ENCODE data around the gene NAPB. TPM values are rescaled to one million over a fixed set of nuclear protein-coding genes. Genes with fewer than 3 reads are reported as not detected.

NAPB gene
- polyA plus RNA-seq, 4 donors: 15.0 to 22.3 (median 18.7) TPM

- DNase-seq (ENCODE audit: low read depth in 4 of 4, low spot score in 3 of 4): no peak
These were observed 17.4 kb upstream of the NAPB start for GRCh38 chr20:23438661-23439060.

GRCh38 chr20:23437126-23437899, 16.0 kb upstream of the NAPB start:
- no peak for DNase-seq (ENCODE audit: low read depth in 4 of 4, low spot score in 3 of 4)

GRCh38 chr20:23436681-23437080, 15.4 kb upstream of the NAPB start:
- no peak for DNase-seq (ENCODE audit: low read depth in 4 of 4, low spot score in 3 of 4)

DNA sequence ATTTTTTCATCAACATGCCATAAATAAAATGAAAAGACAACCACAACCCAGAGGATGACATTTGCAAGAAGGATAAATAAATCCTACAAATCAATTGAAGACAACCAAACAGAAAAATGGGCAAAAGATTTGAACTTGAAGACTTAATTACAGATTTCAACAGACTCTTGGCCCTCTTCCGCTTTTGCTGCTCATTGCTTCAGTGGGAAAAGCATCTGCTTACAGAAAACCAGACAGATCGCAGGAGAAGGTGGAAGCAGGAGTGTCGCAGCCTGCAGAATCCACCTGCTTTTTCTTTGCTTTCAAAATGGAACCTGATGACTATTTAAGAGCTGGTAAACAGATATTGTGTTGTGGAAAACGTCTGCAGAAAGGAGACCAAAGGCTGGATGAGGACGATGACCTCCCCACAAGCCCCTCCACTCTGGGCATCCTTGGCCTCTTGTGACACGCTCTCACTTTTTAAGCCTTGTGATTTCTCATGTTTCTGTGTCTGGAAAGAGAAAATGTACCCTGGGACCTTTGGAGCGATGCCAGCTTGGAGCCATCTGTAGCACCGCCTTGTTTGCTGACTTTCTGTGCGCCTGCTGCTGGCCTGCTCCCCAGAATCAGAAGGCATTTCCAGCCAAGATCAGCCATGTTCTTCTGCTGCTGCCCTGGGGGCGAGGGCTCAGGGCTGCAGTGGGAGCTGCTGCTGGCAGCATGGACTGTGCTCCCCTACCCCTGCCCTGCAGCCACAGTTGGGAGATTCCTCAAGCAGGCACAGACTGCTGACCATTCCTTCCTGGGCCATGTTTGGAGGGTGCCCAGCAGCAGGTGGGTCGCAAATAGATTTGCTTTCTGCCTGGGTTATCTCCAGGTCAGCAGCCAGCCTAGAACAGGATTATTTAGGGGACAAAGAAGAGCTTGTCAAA, 14.6 kb upstream of the NAPB start:
- DNase-seq (ENCODE audit: low read depth in 4 of 4, low spot score in 3 of 4): no peak

GRCh38 chr20:23434521-23435313, 13.4 kb upstream of the NAPB start:
- DNase-seq (ENCODE audit: low read depth in 4 of 4, low spot score in 3 of 4): no peak

GRCh38 chr20:23433628-23434027, 12.3 kb upstream of the NAPB start:
- DNase-seq (ENCODE audit: low read depth in 4 of 4, low spot score in 3 of 4): no peak

- no peak for DNase-seq (ENCODE audit: low read depth in 4 of 4, low spot score in 3 of 4)
These were observed 3.8 kb upstream of the NAPB start for GRCh38 chr20:23425129-23425528.

DNA sequence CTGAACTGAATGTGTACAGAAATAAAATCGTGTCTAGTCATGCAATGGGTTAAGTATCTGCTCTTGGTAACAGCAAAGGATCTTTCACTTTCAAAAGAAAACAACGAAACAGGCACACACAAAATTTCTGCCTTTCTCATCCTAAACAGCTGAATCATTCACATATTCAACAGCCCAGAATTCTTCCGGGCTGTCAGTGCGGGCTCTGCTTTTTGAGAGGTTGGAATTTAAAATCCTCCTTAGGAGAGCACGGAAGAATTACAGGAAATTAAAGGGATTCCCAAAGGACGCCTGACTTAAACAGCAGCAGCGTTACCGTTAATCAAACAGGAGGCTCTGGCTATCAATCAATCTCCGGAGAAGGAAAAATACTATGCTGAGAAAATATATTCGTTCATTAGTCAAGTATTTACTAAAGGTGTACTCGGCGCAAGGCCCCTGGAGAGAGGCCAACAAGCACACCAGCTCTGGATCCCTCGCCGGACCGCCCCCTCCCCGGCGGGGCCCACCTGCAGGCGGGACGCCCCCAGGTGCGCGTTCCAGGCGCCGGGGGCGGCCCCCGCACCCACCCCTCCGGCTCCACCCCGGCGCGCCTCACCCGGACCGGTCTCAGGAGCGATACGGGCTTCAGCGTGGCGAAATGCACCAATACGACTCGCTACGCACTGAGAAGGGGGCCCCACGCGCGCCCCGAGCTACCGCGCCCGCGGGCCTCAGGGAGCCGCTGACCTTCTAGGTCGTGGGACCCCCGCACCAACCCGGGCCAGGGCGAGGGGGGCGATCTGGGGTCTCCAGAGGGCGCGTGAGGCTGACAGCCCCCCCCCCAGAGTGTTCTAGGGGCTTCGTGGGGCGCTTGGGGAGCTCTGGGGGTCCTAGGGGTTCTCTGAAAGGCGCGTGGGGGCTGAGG, 1.0 kb downstream of the NAPB start:
- no peak for DNase-seq (ENCODE audit: low read depth in 4 of 4, low spot score in 3 of 4)

DNA sequence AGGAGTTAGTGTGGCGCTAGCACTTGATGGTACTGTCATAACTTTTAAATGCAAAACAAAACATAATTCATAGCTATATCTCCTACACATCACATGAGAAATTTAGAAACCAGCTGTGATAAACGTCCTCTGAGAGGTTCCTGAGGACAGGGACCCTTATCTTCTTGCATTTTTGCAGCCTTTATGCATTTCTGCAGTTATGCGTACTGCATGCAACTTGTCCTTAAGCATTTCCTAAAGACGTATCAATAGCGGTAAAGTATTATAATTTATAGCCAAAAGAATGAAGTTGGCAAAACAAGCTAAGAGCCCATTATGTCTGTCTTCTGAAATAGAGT, 1.7 kb downstream of the NAPB start:
- no peak for DNase-seq (ENCODE audit: low read depth in 4 of 4, low spot score in 3 of 4)

DNA sequence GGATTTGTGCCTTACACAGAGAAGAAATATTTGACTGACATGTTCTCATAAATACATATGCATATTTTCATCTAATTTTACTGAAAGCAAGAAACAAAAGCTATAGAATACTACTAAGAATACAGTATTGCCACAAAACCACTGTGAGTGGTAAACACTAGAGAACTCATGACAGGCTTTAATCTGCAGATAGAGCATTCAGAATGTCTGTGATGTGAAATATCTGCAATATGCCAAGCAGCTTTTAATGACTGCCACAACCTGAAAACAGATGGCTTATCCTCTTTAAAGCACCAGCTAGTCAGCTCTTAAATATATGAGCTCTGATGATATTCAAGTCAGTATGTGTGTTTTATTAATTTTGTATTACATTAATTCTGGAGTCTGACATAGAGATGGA, 3.4 kb downstream of the NAPB start:
- DNase-seq (ENCODE audit: low read depth in 4 of 4, low spot score in 3 of 4): no peak

GRCh38 chr20:23415959-23416583, 5.2 kb downstream of the NAPB start:
- no peak for DNase-seq (ENCODE audit: low read depth in 4 of 4, low spot score in 3 of 4)

DNA sequence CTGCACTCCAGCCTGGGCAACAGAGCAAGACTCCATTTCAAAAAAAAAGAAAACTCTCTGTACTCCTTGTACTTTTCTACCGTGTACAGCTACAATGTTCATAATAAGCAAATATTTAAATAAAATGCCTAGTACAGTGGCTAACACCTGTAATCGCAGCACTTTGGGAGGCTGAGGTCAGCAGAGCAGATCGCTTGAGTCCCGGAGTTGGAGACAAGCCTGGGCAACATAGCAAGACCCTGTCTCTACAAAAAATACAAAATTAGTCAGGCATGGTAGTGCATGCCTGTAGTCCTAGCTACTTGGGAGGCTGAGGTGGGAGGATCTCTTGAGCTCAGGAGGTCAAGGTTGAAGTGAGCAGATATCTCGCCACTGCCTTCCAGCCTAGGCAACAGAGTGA, 5.7 kb downstream of the NAPB start:
- no peak for DNase-seq (ENCODE audit: low read depth in 4 of 4, low spot score in 3 of 4)

DNA sequence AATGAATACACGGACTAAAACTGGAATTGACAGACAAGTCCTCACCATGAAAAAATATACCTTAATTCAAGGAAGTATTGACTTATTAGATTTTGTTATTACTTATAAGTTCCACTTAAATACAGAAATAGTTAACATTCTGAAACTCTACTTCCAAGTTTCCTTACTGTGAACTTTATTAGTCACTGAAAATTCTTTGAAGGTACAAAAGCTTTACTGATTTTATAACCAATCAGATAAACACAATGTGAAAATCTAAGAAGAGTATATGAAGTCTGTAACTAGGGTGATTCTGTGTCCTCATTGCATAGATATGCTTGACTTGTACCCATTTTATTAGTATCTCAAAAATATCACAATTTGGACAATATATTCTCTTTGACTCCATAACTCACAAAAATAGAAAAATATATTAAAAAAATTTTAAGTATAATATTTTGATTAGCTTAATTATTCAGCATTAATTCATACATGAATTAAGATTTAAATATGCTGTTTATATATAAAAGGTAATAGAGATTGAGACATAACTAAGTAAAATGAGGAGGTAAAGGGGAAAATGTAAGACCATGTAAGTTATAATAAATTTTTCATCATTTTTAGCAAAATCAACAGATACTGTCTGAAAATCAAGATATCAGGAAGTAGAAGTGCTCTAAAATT, 6.6 kb downstream of the NAPB start:
- no peak for DNase-seq (ENCODE audit: low read depth in 4 of 4, low spot score in 3 of 4)

DNA sequence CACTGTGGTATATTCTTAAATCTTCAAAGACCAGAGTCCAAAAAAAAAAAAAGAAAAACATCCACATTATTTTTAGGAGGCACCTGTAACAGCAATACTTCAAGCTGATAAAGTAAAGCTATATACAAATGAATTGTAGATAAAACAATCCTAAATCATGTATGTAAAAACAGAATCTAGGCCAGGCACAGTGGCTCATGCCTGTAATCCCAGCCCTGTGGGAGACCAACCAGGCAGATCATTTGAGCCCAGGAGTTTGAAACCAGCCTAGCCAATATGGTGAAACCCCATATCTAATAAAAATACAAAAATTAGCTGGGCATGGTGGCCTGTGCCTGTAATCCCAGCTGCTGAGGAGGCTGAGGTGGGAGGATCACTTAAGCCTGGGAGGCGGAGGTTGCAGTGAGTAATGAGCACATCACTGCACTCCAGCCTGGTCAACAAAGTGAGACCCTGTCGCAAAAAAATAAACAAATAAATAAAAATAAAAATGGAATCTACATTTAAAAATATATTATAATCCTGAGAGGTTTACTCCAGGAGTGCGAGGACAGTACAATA, 7.3 kb downstream of the NAPB start:
- DNase-seq (ENCODE audit: low read depth in 4 of 4, low spot score in 3 of 4): no peak

GRCh38 chr20:23412026-23412425, 9.3 kb downstream of the NAPB start:
- no peak for DNase-seq (ENCODE audit: low read depth in 4 of 4, low spot score in 3 of 4)

DNA sequence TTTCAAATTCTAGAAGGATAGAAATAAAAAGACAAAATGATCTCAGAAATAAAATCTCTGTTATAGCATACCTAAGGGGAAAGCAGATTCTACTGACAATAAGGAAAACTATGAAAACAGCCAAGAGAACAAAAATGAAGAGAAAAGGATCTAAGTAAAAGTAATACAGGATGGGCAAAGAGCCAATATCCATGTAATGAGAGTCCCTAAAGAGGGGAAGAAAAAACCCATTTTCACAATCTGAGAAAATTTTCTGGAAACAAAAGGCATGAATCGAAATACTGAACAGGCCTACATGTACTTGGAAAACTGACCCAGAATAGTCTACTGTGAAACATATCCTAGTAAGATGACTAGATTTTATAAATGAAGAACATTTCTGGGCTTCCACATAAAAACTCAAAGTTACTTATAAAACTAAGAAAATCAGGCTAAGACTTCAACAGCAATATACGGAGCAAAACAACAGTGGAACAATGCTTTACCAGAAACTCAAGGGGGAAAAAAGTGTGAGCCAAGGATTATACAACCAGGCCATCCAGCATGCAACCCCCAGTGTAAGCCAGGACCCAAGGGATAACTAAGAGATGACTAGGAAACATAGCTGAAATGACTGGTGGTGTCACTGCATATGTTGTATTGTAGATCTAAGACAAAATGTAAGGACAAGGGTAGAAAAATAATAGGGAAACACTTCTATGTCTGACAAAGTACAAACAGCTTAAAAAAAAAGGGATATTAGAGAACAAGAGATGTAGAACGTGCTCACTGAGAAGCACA, 10.2 kb downstream of the NAPB start:
- DNase-seq (ENCODE audit: low read depth in 4 of 4, low spot score in 3 of 4): no peak

GRCh38 chr20:23409800-23410199, 11.5 kb downstream of the NAPB start:
- DNase-seq (ENCODE audit: low read depth in 4 of 4, low spot score in 3 of 4): no peak

DNA sequence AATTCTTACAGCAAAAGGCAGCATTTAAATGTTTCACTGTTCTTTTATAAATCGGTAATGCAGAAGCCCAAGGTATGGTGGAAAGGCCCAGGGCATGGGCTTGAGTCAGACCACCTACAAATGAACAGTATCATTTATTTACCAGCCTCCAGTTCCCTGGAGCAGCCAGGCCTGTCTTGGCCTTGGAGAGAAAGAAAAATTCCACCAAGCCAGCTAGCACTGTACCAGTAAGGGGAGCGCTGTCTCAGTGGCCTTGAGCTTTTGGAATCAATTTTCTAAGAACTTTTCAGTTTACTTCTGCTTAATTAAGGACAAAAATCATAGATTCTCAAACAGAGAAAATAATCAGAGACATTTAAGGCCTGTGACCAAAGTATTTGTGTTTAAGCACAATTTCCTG, 12.3 kb downstream of the NAPB start:
- DNase-seq (ENCODE audit: low read depth in 4 of 4, low spot score in 3 of 4): no peak
